Measurements from ENCODE around the gene CHST6.
A peak's percentile ranks its signal among the peaks of the same experiment; 100 is the strongest.
"Not testable (repeated sequence)": the region's sequence is repeated elsewhere in the genome, so short reads cannot be mapped to it uniquely, and the experiment has no call there.

Gene CHST6

GRCh38 chr16:75456971-75457370, 38.3 kb downstream of the CHST6 start:
- Mint-ChIP-seq H3K36me3 (peaks cover 10% of the 10 kb centered on the region), H3K27me3 (no peaks in the 10 kb centered on the region), H3K9me3 (no peaks in the 10 kb centered on the region), H3K27ac (no peak overlapping the region), H3K4me1 (peaks cover 26% of the 10 kb centered on the region), H3K4me3 (no peak overlapping the region)
- ATAC-seq (ENCODE audit: low read depth) = no peak
- DNase-seq (ENCODE audit: low spot score in 2 of 2) = no peak

GRCh38 chr16:75456486-75456885, 38.8 kb downstream of the CHST6 start:
- DNase-seq (ENCODE audit: low spot score in 2 of 2); H3K9me3 Mint-ChIP-seq; ATAC-seq (ENCODE audit: low read depth); H3K27me3 Mint-ChIP-seq; H3K4me3 Mint-ChIP-seq; H3K27ac Mint-ChIP-seq: not testable (repeated sequence)
- peaks cover 12% of the 10 kb centered on the region for H3K36me3 Mint-ChIP-seq
- peaks cover 28% of the 10 kb centered on the region for H3K4me1 Mint-ChIP-seq

GRCh38 chr16:75455677-75456076, 39.6 kb downstream of the CHST6 start:
- Mint-ChIP-seq H3K4me3 (no peak overlapping the region), H3K4me1 (peaks cover 29% of the 10 kb centered on the region)
- no peak for ATAC-seq (ENCODE audit: low read depth)

DNA sequence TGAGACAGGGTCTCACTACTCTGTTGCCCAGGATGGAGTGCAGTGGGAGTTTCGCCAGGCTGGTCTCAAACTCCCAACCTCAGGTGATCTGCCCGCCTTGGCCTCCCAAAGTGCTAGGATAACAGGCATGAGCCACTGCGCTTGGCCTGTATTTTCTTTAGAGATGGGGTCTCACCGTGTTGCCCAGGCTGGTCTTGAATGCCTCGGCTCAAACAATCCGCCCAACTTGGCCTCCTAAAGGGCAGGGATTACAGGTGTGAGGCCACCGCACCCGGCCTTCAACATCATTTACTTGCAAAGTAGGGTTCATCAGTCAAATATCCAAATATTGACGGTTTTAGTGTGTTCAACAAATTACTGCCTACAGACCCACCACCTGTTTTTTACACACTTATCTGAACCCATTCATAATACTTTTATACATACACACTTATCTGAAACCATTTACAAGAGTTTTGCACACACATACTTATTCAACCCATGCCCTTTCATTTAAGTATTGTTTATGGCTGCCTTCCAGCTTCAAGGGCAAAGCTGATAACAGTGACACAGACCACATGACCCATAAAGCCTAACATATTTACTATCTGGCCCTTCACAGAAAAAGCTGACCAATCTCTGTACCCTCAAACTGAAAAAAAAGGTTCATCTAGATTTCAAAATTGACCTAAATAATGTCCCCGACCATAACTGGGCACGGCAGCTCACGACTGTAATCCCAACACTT, 42.6 kb downstream of the CHST6 start:
- H3K27me3 Mint-ChIP-seq = no peaks in the 10 kb centered on the region
- ATAC-seq (ENCODE audit: low read depth) (no peak), DNase-seq (ENCODE audit: low spot score in 2 of 2) (no peak)
- peaks cover 15% of the 10 kb centered on the region for H3K36me3 Mint-ChIP-seq
- H3K9me3 Mint-ChIP-seq = no peaks in the 10 kb centered on the region
- peaks cover 13% of the 10 kb centered on the region for H3K4me1 Mint-ChIP-seq
- H3K27ac Mint-ChIP-seq = no peak overlapping the region
- no peak overlapping the region for H3K4me3 Mint-ChIP-seq

More at GRCh38 chr16:75455677-75456076, 39.6 kb downstream of the CHST6 start:
- Mint-ChIP-seq H3K27ac (no peak overlapping the region), H3K36me3 (peaks cover 12% of the 10 kb centered on the region), H3K27me3 (no peaks in the 10 kb centered on the region), H3K9me3 (no peaks in the 10 kb centered on the region)
- DNase-seq (ENCODE audit: low spot score in 2 of 2) = no peak

DNA sequence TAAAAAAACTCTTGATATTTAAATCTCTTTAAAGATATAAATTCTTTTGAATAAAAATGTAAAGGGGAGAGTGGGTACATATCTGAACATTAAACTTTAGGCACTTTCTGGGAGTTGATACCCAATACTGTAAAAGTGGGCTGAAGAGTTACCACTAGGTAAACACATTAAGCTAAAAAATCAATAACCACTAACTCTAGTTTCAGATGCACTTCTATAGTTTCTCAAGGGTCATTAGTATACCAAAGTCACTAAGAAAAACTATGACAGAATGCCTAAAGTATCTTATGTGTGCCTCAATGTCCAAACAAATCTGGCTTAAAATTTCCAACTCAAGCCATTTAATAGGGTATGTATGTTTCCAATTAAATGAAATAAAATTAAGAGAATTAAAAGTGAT, 48.8 kb downstream of the CHST6 start:
- H3K27me3 Mint-ChIP-seq = no peaks in the 10 kb centered on the region
- H3K9me3 Mint-ChIP-seq = no peaks in the 10 kb centered on the region
- ATAC-seq (ENCODE audit: low read depth) (no peak), DNase-seq (ENCODE audit: low spot score in 2 of 2) (no peak)
- peaks cover 13% of the 10 kb centered on the region for H3K36me3 Mint-ChIP-seq
- no peaks in the 10 kb centered on the region for H3K4me1 Mint-ChIP-seq
- no peak overlapping the region for H3K4me3 Mint-ChIP-seq
- no peak overlapping the region for H3K27ac Mint-ChIP-seq

DNA sequence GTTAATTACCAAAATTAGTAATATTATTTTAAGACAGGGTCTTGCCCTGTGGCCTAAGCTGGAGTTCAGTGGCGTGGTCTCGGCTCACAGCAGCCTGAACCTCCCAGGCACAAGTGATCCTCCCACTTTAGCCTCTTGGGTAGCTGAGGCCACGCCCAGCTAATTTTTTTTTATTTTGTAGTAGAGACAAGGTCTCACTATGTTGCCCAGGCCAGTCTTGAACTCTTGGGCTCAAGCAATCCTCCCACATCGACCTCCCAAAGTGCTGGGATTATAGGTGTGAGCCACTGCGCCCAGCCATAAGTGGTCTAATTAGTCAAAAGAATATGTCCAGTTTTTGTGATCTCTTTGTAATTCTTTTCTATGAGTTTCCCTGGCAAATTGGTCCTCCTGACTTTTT, 49.9 kb downstream of the CHST6 start:
- Mint-ChIP-seq H3K4me3 (no peak overlapping the region), H3K36me3 (peaks cover 13% of the 10 kb centered on the region), H3K9me3 (no peaks in the 10 kb centered on the region), H3K27ac (no peak overlapping the region), H3K4me1 (no peaks in the 10 kb centered on the region), H3K27me3 (no peaks in the 10 kb centered on the region)
- ATAC-seq (ENCODE audit: low read depth) (no peak), DNase-seq (ENCODE audit: low spot score in 2 of 2) (no peak)

GRCh38 chr16:75443298-75443697, 51.9 kb downstream of the CHST6 start:
- Mint-ChIP-seq H3K4me3 (no peak overlapping the region), H3K9me3 (no peaks in the 10 kb centered on the region), H3K27me3 (no peaks in the 10 kb centered on the region), H3K27ac (no peak overlapping the region), H3K4me1 (no peaks in the 10 kb centered on the region), H3K36me3 (peaks cover 6% of the 10 kb centered on the region)
- DNase-seq (ENCODE audit: low spot score in 2 of 2) (no peak), ATAC-seq (ENCODE audit: low read depth) (no peak)

DNA sequence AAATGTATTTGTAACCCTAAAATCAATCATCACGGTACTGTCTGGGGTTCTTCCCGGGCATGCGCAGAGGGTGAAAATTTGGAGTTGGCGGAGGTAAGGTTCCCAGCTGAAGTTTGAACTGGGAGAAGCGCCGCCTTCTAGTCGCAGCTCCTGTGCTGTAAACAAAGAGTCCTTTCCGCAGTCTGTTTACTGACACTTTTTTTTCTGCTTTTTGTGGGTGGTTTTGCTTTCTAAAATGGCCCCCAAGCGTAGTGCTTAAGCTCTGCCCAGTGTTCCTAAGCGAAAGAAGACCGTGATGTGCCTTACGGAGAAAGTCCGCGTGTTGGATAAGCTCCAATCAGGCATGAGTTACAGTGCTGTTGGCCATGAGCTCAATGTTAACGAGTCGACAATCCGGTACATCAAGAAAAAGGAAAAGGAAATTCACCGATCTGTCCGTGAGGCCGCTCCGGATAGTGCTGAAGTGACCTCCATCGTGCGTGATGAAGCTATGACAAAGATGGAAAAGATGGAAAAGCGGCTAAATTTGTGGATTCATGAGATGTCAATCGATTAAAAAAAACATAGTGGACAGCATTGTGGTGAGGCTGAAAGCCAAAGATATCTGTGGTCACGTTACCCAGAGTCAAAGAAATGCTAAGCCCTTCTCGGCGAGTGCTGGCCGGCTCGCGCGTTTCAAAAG, 61.4 kb downstream of the CHST6 start:
- ATAC-seq (ENCODE audit: low read depth) (peak; percentile 61), DNase-seq (ENCODE audit: low spot score in 2 of 2) (peak in 1 of 2 donors; percentile 65)
- peak overlapping the region; percentile 99 for H3K27ac Mint-ChIP-seq
- peaks cover 14% of the 10 kb centered on the region for H3K4me1 Mint-ChIP-seq
- peak overlapping the region; percentile 100 for H3K4me3 Mint-ChIP-seq
- H3K27me3 Mint-ChIP-seq = no peaks in the 10 kb centered on the region
- peaks cover 2% of the 10 kb centered on the region for H3K9me3 Mint-ChIP-seq
- no peaks in the 10 kb centered on the region for H3K36me3 Mint-ChIP-seq

DNA sequence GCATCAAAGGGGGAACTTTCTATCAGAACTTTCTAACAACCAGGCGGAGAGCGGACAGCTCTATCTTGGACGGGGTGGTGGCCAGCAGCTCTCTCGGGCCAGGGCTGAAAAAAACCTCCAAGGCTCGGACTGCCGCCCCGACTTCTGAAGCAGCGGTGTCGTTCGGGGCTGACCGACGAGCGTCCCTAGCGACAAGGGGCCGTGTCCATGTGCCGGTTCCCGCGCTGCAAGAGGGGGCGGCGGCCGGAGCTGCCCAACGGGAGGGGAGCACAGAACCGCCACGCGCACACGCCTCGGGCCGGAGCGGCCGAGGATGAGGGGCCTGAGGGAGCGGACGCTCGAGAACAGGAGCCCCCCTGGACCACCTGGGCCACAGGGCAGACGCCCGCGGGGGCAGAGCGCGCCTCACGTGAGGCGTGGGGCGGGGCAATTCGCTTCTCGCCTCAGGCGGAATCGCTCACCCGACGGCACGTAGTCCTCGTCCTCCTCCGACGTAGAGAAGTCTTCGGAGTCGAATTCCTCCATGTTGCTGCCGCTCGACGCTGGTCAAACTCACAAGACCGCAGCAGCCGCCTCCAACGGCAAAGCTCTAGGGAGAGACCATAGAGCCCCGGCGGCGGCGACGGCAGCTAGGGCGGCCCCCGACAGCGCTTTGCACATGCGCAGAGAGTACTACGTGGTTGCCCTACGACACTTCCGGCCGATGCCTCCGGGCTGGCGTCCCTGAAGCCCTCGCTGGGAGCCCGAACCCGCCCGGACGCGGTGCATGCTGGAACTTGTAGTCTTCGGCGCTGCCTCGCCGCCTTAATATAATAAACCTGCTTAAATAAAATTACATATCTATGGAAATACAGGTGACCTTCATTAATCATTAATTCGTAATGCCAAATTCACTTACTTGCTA, 62.2 kb downstream of the CHST6 start, which contains the start of gene CFDP1:
Gene CFDP1, minus strand, starts transcription at position 676 of the 904 bp plus-strand sequence. Its CDS starts 151 bp downstream, at position 525.
- ATAC-seq (ENCODE audit: low read depth) = peak; percentile 88
- H3K4me1 Mint-ChIP-seq = peaks cover 14% of the 10 kb centered on the region
- DNase-seq (ENCODE audit: low spot score in 2 of 2) = peak; percentile 96 to 97
- peaks cover 2% of the 10 kb centered on the region for H3K9me3 Mint-ChIP-seq
- H3K36me3 Mint-ChIP-seq = no peaks in the 10 kb centered on the region
- H3K4me3 Mint-ChIP-seq = peak within 1 kb of the TSS; percentile 100
- peak within 1 kb of the TSS; percentile 99 for H3K27ac Mint-ChIP-seq
- H3K27me3 Mint-ChIP-seq = no peaks in the 10 kb centered on the region

GRCh38 chr16:75429621-75430403, 65.4 kb downstream of the CHST6 start:
- peaks cover 16% of the 10 kb centered on the region for H3K4me1 Mint-ChIP-seq
- ATAC-seq (ENCODE audit: low read depth) (no peak), DNase-seq (ENCODE audit: low spot score in 2 of 2) (no peak)
- no peak overlapping the region for H3K4me3 Mint-ChIP-seq
- H3K27ac Mint-ChIP-seq = no peak overlapping the region
- no peaks in the 10 kb centered on the region for H3K27me3 Mint-ChIP-seq
- H3K36me3 Mint-ChIP-seq = peaks cover 3% of the 10 kb centered on the region
- H3K9me3 Mint-ChIP-seq = no peaks in the 10 kb centered on the region

- H3K27ac Mint-ChIP-seq; ATAC-seq (ENCODE audit: low read depth); H3K27me3 Mint-ChIP-seq; H3K4me3 Mint-ChIP-seq; DNase-seq (ENCODE audit: low spot score in 2 of 2); H3K4me1 Mint-ChIP-seq; H3K36me3 Mint-ChIP-seq; H3K9me3 Mint-ChIP-seq: not testable (repeated sequence)
These were observed 68.7 kb downstream of the CHST6 start for GRCh38 chr16:75426524-75426923.

DNA sequence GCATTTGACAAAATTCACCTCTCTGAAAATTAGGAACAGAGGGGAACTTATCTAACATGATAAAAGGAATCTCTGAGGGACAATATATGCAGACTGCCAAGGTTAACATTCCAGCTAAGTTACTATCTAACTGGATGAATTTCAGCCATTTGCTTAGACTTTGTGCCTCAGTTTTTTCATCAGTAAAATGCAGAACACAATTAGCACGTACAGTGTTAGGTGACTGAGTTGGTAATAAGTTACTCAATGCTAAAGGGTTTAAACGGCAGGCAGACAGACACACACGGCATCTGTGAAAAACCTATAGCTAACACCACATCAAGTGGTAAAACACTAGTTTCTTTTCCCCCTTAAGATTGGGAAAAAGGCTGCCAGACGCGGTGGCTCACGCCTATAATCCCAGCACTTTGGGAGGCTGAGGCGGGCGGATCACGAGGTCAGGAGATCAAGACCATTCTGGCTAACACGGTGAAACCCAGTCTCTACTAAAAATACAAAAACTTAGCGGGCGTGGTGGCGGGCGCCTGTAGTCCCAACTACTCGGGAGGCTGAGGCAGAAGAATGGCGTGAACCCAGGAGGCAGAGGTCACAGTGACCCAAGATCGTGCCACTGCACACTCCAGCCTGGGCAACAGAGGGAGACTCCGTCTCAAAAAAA, 71.0 kb downstream of the CHST6 start:
- DNase-seq (ENCODE audit: low spot score in 2 of 2); H3K27ac Mint-ChIP-seq; H3K4me3 Mint-ChIP-seq; H3K9me3 Mint-ChIP-seq; ATAC-seq (ENCODE audit: low read depth); H3K36me3 Mint-ChIP-seq; H3K27me3 Mint-ChIP-seq: not testable (repeated sequence)
- H3K4me1 Mint-ChIP-seq = peaks cover 12% of the 10 kb centered on the region

- ATAC-seq (ENCODE audit: low read depth) = no peak
- no peaks in the 10 kb centered on the region for H3K9me3 Mint-ChIP-seq
- peaks cover 12% of the 10 kb centered on the region for H3K4me1 Mint-ChIP-seq
- peaks cover 3% of the 10 kb centered on the region for H3K36me3 Mint-ChIP-seq
- DNase-seq (ENCODE audit: low spot score in 2 of 2) = no peak
- H3K27ac Mint-ChIP-seq = no peak overlapping the region
- no peaks in the 10 kb centered on the region for H3K27me3 Mint-ChIP-seq
- H3K4me3 Mint-ChIP-seq = no peak overlapping the region
These were observed 71.5 kb downstream of the CHST6 start for GRCh38 chr16:75423723-75424104.
